ENCODE data around the gene CCDC127.

CCDC127 gene

GRCh38 chr5:196350-196749, 21.6 kb downstream of the CCDC127 start:
- Histone ChIP-seq H3K4me1 (ENCODE audit: insufficient read depth, insufficient read length) (no peaks in the 10 kb centered on the region), H3K27me3 (ENCODE audit: insufficient read depth, insufficient read length) (no peaks in the 10 kb centered on the region)

GRCh38 chr5:195401-196160, 22.4 kb downstream of the CCDC127 start:
- no peak for DNase-seq (ENCODE audit: low read depth, low spot score)
- H3K9ac ChIP-seq (ENCODE audit: insufficient read length, low read depth): no peak overlapping the region
- no peaks in the 10 kb centered on the region for H3K27me3 ChIP-seq (ENCODE audit: insufficient read depth, insufficient read length)
- H3K36me3 ChIP-seq (ENCODE audit: insufficient read depth, insufficient read length, low read length): peaks cover 6% of the 10 kb centered on the region
- peaks cover 2% of the 10 kb centered on the region for H3K4me1 ChIP-seq (ENCODE audit: insufficient read depth, insufficient read length)
- no peaks in the 10 kb centered on the region for H3K9me3 ChIP-seq (ENCODE audit: insufficient read depth, low read length)
- TF ChIP-seq SUZ12 (IDR thresholded peaks at IDR 0.05; ENCODE audit: extremely low read depth, insufficient read depth, insufficient read length): no peak
- TF ChIP-seq YY1 (IDR thresholded peaks at IDR 0.05; ENCODE audit: insufficient read depth, insufficient read length): no peak
- TF ChIP-seq ZNF274 (IDR thresholded peaks at IDR 0.05; ENCODE audit: low read depth, low read length): no peak
- H3K4me3 ChIP-seq (ENCODE audit: insufficient read length, low read depth): no peak overlapping the region

More at GRCh38 chr5:196350-196749, 21.6 kb downstream of the CCDC127 start:
- H3K9me3 ChIP-seq (ENCODE audit: insufficient read depth, low read length): no peaks in the 10 kb centered on the region
- no peak overlapping the region for H3K4me3 ChIP-seq (ENCODE audit: insufficient read length, low read depth)
- no peak for TF ChIP-seq SUZ12 (IDR thresholded peaks at IDR 0.05; ENCODE audit: extremely low read depth, insufficient read depth, insufficient read length)
- TF ChIP-seq ZNF274 (IDR thresholded peaks at IDR 0.05; ENCODE audit: low read depth, low read length): no peak
- no peak for TF ChIP-seq YY1 (IDR thresholded peaks at IDR 0.05; ENCODE audit: insufficient read depth, insufficient read length)
- H3K36me3 ChIP-seq (ENCODE audit: insufficient read depth, insufficient read length, low read length): peaks cover 6% of the 10 kb centered on the region
- no peak overlapping the region for H3K9ac ChIP-seq (ENCODE audit: insufficient read length, low read depth)
- no peak for DNase-seq (ENCODE audit: low read depth, low spot score)

- Histone ChIP-seq H3K4me3 (ENCODE audit: insufficient read length, low read depth) (no peak overlapping the region), H3K9ac (ENCODE audit: insufficient read length, low read depth) (no peak overlapping the region), H3K9me3 (ENCODE audit: insufficient read depth, low read length) (no peaks in the 10 kb centered on the region), H3K36me3 (ENCODE audit: insufficient read depth, insufficient read length, low read length) (peaks cover 6% of the 10 kb centered on the region), H3K27me3 (ENCODE audit: insufficient read depth, insufficient read length) (no peaks in the 10 kb centered on the region), H3K4me1 (ENCODE audit: insufficient read depth, insufficient read length) (peaks cover 5% of the 10 kb centered on the region)
- no peak for DNase-seq (ENCODE audit: low read depth, low spot score)
- TF ChIP-seq ZNF274 (IDR thresholded peaks at IDR 0.05; ENCODE audit: low read depth, low read length) (no peak), SUZ12 (IDR thresholded peaks at IDR 0.05; ENCODE audit: extremely low read depth, insufficient read depth, insufficient read length) (no peak), YY1 (IDR thresholded peaks at IDR 0.05; ENCODE audit: insufficient read depth, insufficient read length) (no peak)
Observed at GRCh38 chr5:194603-195209, 23.2 kb downstream of the CCDC127 start.

- Histone ChIP-seq H3K9me3 (ENCODE audit: insufficient read depth, low read length) (no peaks in the 10 kb centered on the region), H3K27me3 (ENCODE audit: insufficient read depth, insufficient read length) (no peaks in the 10 kb centered on the region), H3K9ac (ENCODE audit: insufficient read length, low read depth) (no peak overlapping the region), H3K4me1 (ENCODE audit: insufficient read depth, insufficient read length) (peaks cover 5% of the 10 kb centered on the region), H3K36me3 (ENCODE audit: insufficient read depth, insufficient read length, low read length) (peaks cover 5% of the 10 kb centered on the region), H3K4me3 (ENCODE audit: insufficient read length, low read depth) (no peak overlapping the region)
- no peak for TF ChIP-seq ZNF274 (IDR thresholded peaks at IDR 0.05; ENCODE audit: low read depth, low read length)
- no peak for TF ChIP-seq YY1 (IDR thresholded peaks at IDR 0.05; ENCODE audit: insufficient read depth, insufficient read length)
- no peak for TF ChIP-seq SUZ12 (IDR thresholded peaks at IDR 0.05; ENCODE audit: extremely low read depth, insufficient read depth, insufficient read length)
- no peak for DNase-seq (ENCODE audit: low read depth, low spot score)
Observed at GRCh38 chr5:194102-194501, 23.9 kb downstream of the CCDC127 start.

GRCh38 chr5:192970-193831, 24.8 kb downstream of the CCDC127 start:
- DNase-seq (ENCODE audit: low read depth, low spot score): no peak
- no peak overlapping the region for H3K9ac ChIP-seq (ENCODE audit: insufficient read length, low read depth)
- peaks cover 10% of the 10 kb centered on the region for H3K4me1 ChIP-seq (ENCODE audit: insufficient read depth, insufficient read length)
- H3K9me3 ChIP-seq (ENCODE audit: insufficient read depth, low read length): no peaks in the 10 kb centered on the region
- no peaks in the 10 kb centered on the region for H3K36me3 ChIP-seq (ENCODE audit: insufficient read depth, insufficient read length, low read length)
- H3K27me3 ChIP-seq (ENCODE audit: insufficient read depth, insufficient read length): no peaks in the 10 kb centered on the region
- no peak overlapping the region for H3K4me3 ChIP-seq (ENCODE audit: insufficient read length, low read depth)
- no peak for TF ChIP-seq ZNF274 (IDR thresholded peaks at IDR 0.05; ENCODE audit: low read depth, low read length)
- TF ChIP-seq SUZ12 (IDR thresholded peaks at IDR 0.05; ENCODE audit: extremely low read depth, insufficient read depth, insufficient read length): no peak
- no peak for TF ChIP-seq YY1 (IDR thresholded peaks at IDR 0.05; ENCODE audit: insufficient read depth, insufficient read length)

- H3K9ac ChIP-seq (ENCODE audit: insufficient read length, low read depth): no peak overlapping the region
Observed at GRCh38 chr5:192691-192969, 25.3 kb downstream of the CCDC127 start.

More at GRCh38 chr5:192691-192969, 25.3 kb downstream of the CCDC127 start:
- H3K36me3 ChIP-seq (ENCODE audit: insufficient read depth, insufficient read length, low read length): no peaks in the 10 kb centered on the region
- TF ChIP-seq YY1 (IDR thresholded peaks at IDR 0.05; ENCODE audit: insufficient read depth, insufficient read length) (no peak), ZNF274 (IDR thresholded peaks at IDR 0.05; ENCODE audit: low read depth, low read length) (no peak), SUZ12 (IDR thresholded peaks at IDR 0.05; ENCODE audit: extremely low read depth, insufficient read depth, insufficient read length) (no peak)
- no peak overlapping the region for H3K4me3 ChIP-seq (ENCODE audit: insufficient read length, low read depth)
- DNase-seq (ENCODE audit: low read depth, low spot score): no peak
- H3K9me3 ChIP-seq (ENCODE audit: insufficient read depth, low read length): no peaks in the 10 kb centered on the region
- H3K27me3 ChIP-seq (ENCODE audit: insufficient read depth, insufficient read length): no peaks in the 10 kb centered on the region
- H3K4me1 ChIP-seq (ENCODE audit: insufficient read depth, insufficient read length): peaks cover 12% of the 10 kb centered on the region
